K562 (cell line): ENCODE data around the gene ZNF652. TPM values are rescaled to one million over a fixed set of nuclear protein-coding genes. Genes with fewer than 3 reads are reported as not detected.
A peak's percentile ranks its signal among the peaks of the same experiment; 100 is the strongest.

ENCODE experiments used
- ATAC-seq: fragments of 200-7000 bp; cut with Tn5 transposase; 3 replicates; pipeline ENCODE4 v1.9.1; 2020; ENCODE audit warnings: moderate library complexity
- BruUV-seq: library from RNA; stranded (reverse); fragments of 400-500 nt; replicated peaks from 2 replicates; lab custom pipeline; 2021; lab: Mats Ljungman, UMichigan
- CTCF ChIA-PET: fragments of 300-600 bp; formaldehyde crosslinking; extraction: SDS; loops from one replicate; lab custom pipeline; 2021; ENCODE audit warnings: low intra/inter-chr PET ratio; lab: Yijun Ruan, JAX
- POLR2A ChIA-PET: fragments of 300-600, 350-650 bp; sonication (Branson Sonifier 250); formaldehyde crosslinking; extraction: SDS; loops from one replicate; lab custom pipeline; 2021; ENCODE audit warnings: antibody characterized with exemption, inconsistent platforms; lab: Yijun Ruan, JAX
- DNase-seq, 4 experiments: peaks; one replicate each; pipeline versions ENCODE4 v3.0.0 to v3.0.0-alpha.2; 2011 to 2018; ENCODE audit warnings: low spot score in 3 of 4, mixed read lengths in 3 of 4; ENCODE audit errors: extremely low read depth in 1 of 4
- FAIRE-seq: peaks from 2 replicates; lab custom pipeline; 2011; peaks lifted over from hg19 to GRCh38; lab: Jason Lieb, UNC
- H2AFZ ChIP-seq: 2 replicates; pipeline ENCODE4 v1.6.0; 2011; ENCODE audit warnings: low read depth, low read length, control low read depth, inconsistent platforms
- H3K27ac ChIP-seq: fragments of 200-600 bp; 3 replicates; pipeline ENCODE4 v1.8.0; 2011; ENCODE audit warnings: low read depth, mild to moderate bottlenecking, control low read depth, inconsistent platforms, low read length, moderate library complexity, mixed read lengths; ENCODE audit errors: extremely low read depth
- H3K27me3 ChIP-seq, 2 experiments: fragments of 300-600 bp in 1 of 2; 2 replicates in 1 of 2; 3 replicates in 1 of 2; pipeline versions ENCODE4 v1.6.0 to v1.8.0; 2011; ENCODE audit warnings: inconsistent platforms in 2 of 2, low read length in 2 of 2, mild to moderate bottlenecking in 1 of 2, mixed read lengths in 1 of 2, moderate library complexity in 1 of 2; ENCODE audit not compliant: control insufficient read depth in 2 of 2, insufficient read depth in 2 of 2
- H3K36me3 ChIP-seq: fragments of 300-600 bp; 3 replicates; pipeline ENCODE4 v1.8.0; 2011; ENCODE audit warnings: mild to moderate bottlenecking, low read length, inconsistent platforms; ENCODE audit not compliant: control insufficient read depth, insufficient read depth
- H3K4me1 ChIP-seq, 2 experiments: fragments of 200-600 bp in 1 of 2; replicated peaks in 1 of 2; 2 replicates in 1 of 2; 3 replicates in 1 of 2; pipeline versions ENCODE4 v1.5.1 to v1.8.0; 2011; ENCODE audit warnings: inconsistent platforms in 2 of 2, low read length in 2 of 2, mild to moderate bottlenecking in 1 of 2, mixed read lengths in 1 of 2, moderate library complexity in 1 of 2; ENCODE audit not compliant: control insufficient read depth in 2 of 2, insufficient read depth in 2 of 2
- H3K4me2 ChIP-seq: 2 replicates; pipeline ENCODE4 v1.6.1; 2011; ENCODE audit warnings: low read length, control low read depth, inconsistent platforms, mixed read lengths; ENCODE audit not compliant: insufficient read depth
- H3K4me3 ChIP-seq: fragments of 200-600 bp; sonication (generic), shearing (Covaris generic); 2 replicates; pipeline ENCODE4 v1.5.1; 2016; ENCODE audit warnings: control low read depth, inconsistent platforms
- H3K79me2 ChIP-seq: fragments of 200-600 bp; 3 replicates; pipeline ENCODE4 v1.8.0; 2011; ENCODE audit warnings: low read length, inconsistent platforms; ENCODE audit not compliant: control insufficient read depth, insufficient read depth
- H3K9ac ChIP-seq, 2 experiments: 2 replicates each; pipeline versions ENCODE4 v1.6.0 to v1.6.1; 2011; ENCODE audit warnings: low read depth in 2 of 2, low read length in 2 of 2, control low read depth in 1 of 2, inconsistent platforms in 1 of 2, mild to moderate bottlenecking in 1 of 2, mixed read lengths in 1 of 2; ENCODE audit not compliant: insufficient read depth in 1 of 2
- H3K9me1 ChIP-seq: one replicate; pipeline ENCODE4 v1.6.0; 2011; ENCODE audit warnings: inconsistent platforms, mild to moderate bottlenecking, low read length, moderate library complexity; ENCODE audit not compliant: control insufficient read depth, insufficient read depth
- H3K9me3 ChIP-seq: replicated peaks from 2 replicates; pipeline ENCODE4 v1.5.1; 2011; ENCODE audit warnings: low read depth, low read length, inconsistent platforms; ENCODE audit not compliant: control insufficient read depth, insufficient read depth
- H4K20me1 ChIP-seq: replicated peaks from 2 replicates; pipeline ENCODE4 v1.6.1; 2011; ENCODE audit warnings: low read length, inconsistent platforms, mixed read lengths; ENCODE audit not compliant: control insufficient read depth, insufficient read depth
- DEAF1 ChIP-seq: fragments of 450-650 bp; formaldehyde crosslinking; IDR thresholded peaks from 2 replicates; pipeline ENCODE4 v1.4.0; 2020; ENCODE audit warnings: mild to moderate bottlenecking, moderate library complexity
- EP300 ChIP-seq: IDR thresholded peaks from 2 replicates; pipeline ENCODE4 v1.6.1; 2012; ENCODE audit warnings: low read length, improper control_type of control experiment
- MAFF ChIP-seq: IDR thresholded peaks from 2 replicates; pipeline ENCODE4 v1.6.1; 2012; ENCODE audit warnings: low read length, improper control_type of control experiment
- RAD21 ChIP-seq, 2 experiments: fragments of 250-450 bp in 1 of 2; fragments of 450-650 bp in 1 of 2; sonication (Bioruptor Pico) in 1 of 2; formaldehyde crosslinking in 1 of 2; IDR thresholded peaks in 1 of 2; conservative IDR thresholded peaks in 1 of 2; 2 replicates each; pipeline versions ENCODE4 v1.4.0 to v1.8.0; 2020 to 2022; ENCODE audit warnings: mild to moderate bottlenecking in 2 of 2, moderate library complexity in 1 of 2
- RERE ChIP-seq: sonication (generic); formaldehyde crosslinking; IDR thresholded peaks from 2 replicates; pipeline ENCODE4 v1.8.0; 2023; ENCODE audit warnings: missing genetic modification reagents, mild to moderate bottlenecking, borderline replicate concordance
- SMARCC2 ChIP-seq: fragments of 450-650 bp; IDR thresholded peaks from 2 replicates; pipeline ENCODE4 v1.6.1; 2017; ENCODE audit warnings: antibody characterized with exemption, moderate library complexity, mild to moderate bottlenecking, low read depth
- ZFX ChIP-seq: sonication (generic); formaldehyde crosslinking; IDR thresholded peaks from 2 replicates; pipeline ENCODE4 v1.8.0; 2022; ENCODE audit warnings: mild to moderate bottlenecking, missing genetic modification reagents, moderate library complexity
- ZMIZ1 ChIP-seq, 2 experiments: fragments of 150-350 bp in 1 of 2; IDR thresholded peaks; 2 replicates each; pipeline ENCODE4 v1.6.1; 2012 to 2016; ENCODE audit warnings: low read depth in 2 of 2, low read length in 2 of 2, mild to moderate bottlenecking in 1 of 2, moderate library complexity in 1 of 2
- ZNF780A ChIP-seq: fragments of 250-450 bp; sonication (Bioruptor Pico); IDR thresholded peaks from 2 replicates; pipeline ENCODE4 v1.5.0; 2021; ENCODE audit warnings: mild to moderate bottlenecking
- WGBS: fragments of 100-300 bp; shearing (Covaris generic); methylation state at CpG from one replicate; pipeline ENCODE4 v1.1.6; 2016; ENCODE audit warnings: low coverage, mixed read lengths; ENCODE audit not compliant: insufficient coverage; ENCODE audit errors: missing lambda C conversion rate; 5-methylcytosine and 5-hydroxymethylcytosine counted together
- in situ Hi-C: fragments of 300-500 bp; cut with MboI; formaldehyde crosslinking; loops from 4 replicates; pipeline ENCODE4 v1.15.0; 2018; ENCODE audit warnings: inconsistent platforms, mixed read lengths
- intact Hi-C: fragments of 100-400 bp; cut with micrococcal nuclease; formaldehyde crosslinking; loops from 2 replicates; pipeline ENCODE4 v1.14.2; 2022
- polyA plus RNA-seq, 8 experiments: library from polyadenylated mRNA; depleted of rRNA in 4 of 8; stranded (reverse) in 5 of 8; unstranded in 3 of 8; fragments of >200 nt; fragmentation: Nextera tagmentation in 2 of 8; fragmentation: Illumina TruSeq in 1 of 8; extraction: Ambion mirVana in 2 of 8; extraction: Trizol in 1 of 8; gene quantifications; 2 replicates each; pipeline versions ENCODE4 v1.2.1 to v1.2.3, GENCODE V29; 2011 to 2014; ENCODE audit warnings: inconsistent platforms in 1 of 8, missing spikeins in 1 of 8
- total RNA-seq, 7 experiments: library from RNA; depleted of rRNA in 6 of 7; stranded (reverse); fragments of >200 nt in 6 of 7; fragmentation: Illumina TruSeq in 2 of 7; extraction: Trizol in 2 of 7; gene quantifications; 2 replicates each; pipeline versions ENCODE4 v1.2.1 to v1.2.3, GENCODE V29; 2011 to 2021; ENCODE audit warnings: low replicate concordance in 1 of 7

Gene ZNF652
- total and polyA plus RNA-seq, 9 of the 15 experiments (the other 6 are each of a cell fraction or from before 2014, with no cell fraction given): 5.1 to 15.5 (median 7.8) TPM

GRCh38 chr17:49315551-49316257 lies 46.3 kb downstream of the ZNF652 start:
- peak; percentile 58 to 75 (median 64) for DNase-seq
- Histone ChIP-seq H3K27me3 (no peaks in the 10 kb centered on the region), H3K4me3 (no peak overlapping the region), H3K9me3 (no peaks in the 10 kb centered on the region), H3K79me2 (no peaks in the 10 kb centered on the region), H3K9me1 (no peaks in the 10 kb centered on the region), H4K20me1 (no peaks in the 10 kb centered on the region), H2AFZ (no peak overlapping the region), H3K27ac (no peak overlapping the region), H3K36me3 (peaks cover 17% of the 10 kb centered on the region; the same call in 2 of the 3 replicates), H3K9ac (no peak overlapping the region), H3K4me1 (no peaks in the 10 kb centered on the region), H3K4me2 (no peak overlapping the region)
- POLR2A ChIA-PET: interaction anchor here (0.6 to 1.5 kb wide), 5 partner anchors 8 to 35 kb away, joined by 3 to 8 read pairs (median 3); no protein-coding TSS in a partner anchor
- ATAC-seq: peak; percentile 93
- 34% methylated on average over 9 of the region's 9 CpGs for WGBS
- BruUV-seq: no TSS peak
- intact Hi-C loops (loop anchor here (1.0 to 5.0 kb wide), 3 partner anchors 53 to 242 kb away; no protein-coding TSS in a partner anchor), in situ Hi-C loops (loop anchor here (5.0 kb wide), 1 partner anchor 72 kb away; no protein-coding TSS in a partner anchor)
- CTCF ChIA-PET: interaction anchor here (0.5 to 3.3 kb wide), 11 partner anchors 20 to 365 kb away, joined by 3 to 83 read pairs (median 5); no protein-coding TSS in a partner anchor
- FAIRE-seq: peak; percentile 77
- TF ChIP-seq SMARCC2 (no peak), EP300 (0 out of 2 replicates have a peak, but pooled peaks have one; percentile 3), RAD21 (CRISPR knock-in tag; conservative IDR thresholded peaks at IDR 0.05 in 1 of 2, IDR thresholded peaks at IDR 0.05 in 1 of 2) (peak; percentile 90 to 94), MAFF (no peak), ZNF780A (CRISPR knock-in tag) (no peak), RERE (CRISPR knock-in tag) (no peak), DEAF1 (CRISPR knock-in tag) (peak; percentile 81), ZFX (no peak), ZMIZ1 (IDR thresholded peaks at IDR 0.05; ENCODE audit: low read depth in 2 of 2, low read length in 2 of 2) (no peak)
